NCI-H524 treated with DMSO at 0.1 percent for 48 hours (cell line): ENCODE results near the gene ALKBH2.
A peak's percentile ranks its signal among the peaks of the same experiment; 100 is the strongest.
"Not testable (repeated sequence)": the region's sequence is repeated elsewhere in the genome, so short reads cannot be mapped to it uniquely, and the experiment has no call there.

Experiments used
- DNase-seq: peaks from one replicate; lab custom pipeline; 2025; lab: John Stamatoyannopoulos, UW

The ALKBH2 gene

DNA sequence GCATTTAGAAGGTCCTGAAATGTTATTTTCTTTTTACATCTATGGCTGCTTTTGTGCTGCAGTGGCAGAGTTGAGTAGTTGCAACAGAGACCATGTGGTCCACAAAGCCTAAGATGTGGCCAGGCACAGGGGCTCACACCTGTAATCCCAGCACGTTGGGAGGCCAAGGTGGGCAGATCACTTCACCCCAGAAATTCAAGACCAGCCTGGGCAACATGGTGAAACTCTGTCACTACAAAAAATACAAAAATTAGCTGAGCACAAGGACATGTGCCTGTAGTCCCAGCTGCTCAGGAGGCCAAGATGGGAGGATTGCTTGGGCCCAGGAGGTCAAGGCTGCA, 27.4 kb downstream of the ALKBH2 start:
- DNase-seq, result no peak

DNA sequence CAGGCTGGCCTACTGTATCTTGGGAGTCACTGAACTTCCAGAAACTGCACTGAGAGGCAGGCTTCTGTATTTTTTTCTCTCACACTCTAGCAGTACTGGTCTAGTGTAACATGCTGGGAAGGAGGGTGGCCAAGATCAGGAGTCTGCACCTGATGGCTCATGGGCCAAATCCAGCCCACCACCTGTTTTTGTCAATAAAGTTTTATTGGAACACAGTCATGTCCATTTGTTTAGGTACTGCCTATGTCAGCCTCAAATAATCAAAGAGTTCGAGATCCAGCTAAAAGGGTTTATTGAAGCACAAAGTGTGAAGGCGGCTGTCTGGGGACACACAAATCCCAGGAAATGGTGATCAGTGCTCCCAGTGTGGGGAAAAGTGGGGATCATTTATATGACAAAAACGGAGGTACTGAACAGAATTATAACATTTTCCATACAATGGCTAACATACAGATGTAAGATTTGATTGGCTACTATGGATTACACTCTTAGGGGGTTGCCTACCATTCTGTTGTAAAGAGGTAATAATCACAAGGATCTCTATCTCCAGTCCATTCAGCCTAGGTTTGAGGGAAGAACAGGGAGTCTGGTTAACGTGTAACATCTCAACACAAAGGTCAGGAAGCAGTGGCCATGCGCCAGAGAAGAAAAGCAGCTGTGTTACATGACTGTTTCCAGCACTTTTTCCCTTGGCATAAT, 28.0 kb downstream of the ALKBH2 start:
- no peak for DNase-seq

GRCh38 chr12:109064143-109064542, 29.1 kb downstream of the ALKBH2 start:
- DNase-seq, result no peak

DNA sequence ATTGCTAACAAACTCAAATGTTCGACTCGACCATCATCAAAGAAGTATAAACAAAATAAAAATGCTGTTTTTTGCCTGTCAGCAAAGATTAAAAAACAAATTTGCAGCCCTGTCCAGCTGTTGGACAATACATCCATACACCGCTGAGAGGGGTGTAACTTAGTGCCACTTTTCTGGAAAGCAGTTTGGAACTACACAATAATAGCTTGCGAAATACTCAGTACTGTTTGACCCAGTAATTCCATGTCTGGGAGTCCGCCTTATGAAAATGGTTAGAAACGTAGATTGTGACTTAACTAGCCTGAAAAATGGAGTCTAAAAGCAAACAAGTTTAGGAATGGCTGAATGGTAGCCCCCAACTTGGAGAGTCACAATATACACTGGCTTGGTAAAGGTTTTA, 34.5 kb downstream of the ALKBH2 start:
- no peak for DNase-seq

DNA sequence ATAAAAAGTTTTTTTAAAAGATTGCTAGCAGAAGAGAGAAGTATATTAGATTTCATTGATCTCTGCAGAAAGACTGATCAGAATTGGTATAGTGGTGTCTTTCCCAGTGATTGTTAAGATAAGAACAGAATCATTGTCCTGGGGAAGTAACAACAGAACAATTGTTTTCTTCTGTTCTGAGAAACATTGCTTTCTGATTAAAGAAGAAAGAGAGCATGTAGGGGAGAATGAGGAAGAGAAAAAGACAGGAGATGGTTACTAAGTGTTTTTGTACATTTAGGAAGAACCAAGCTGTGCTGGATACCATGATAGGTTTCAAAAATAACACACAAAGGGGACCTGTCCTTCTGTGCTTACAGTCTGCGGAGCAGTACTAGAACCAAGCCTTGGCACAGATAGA, 35.9 kb downstream of the ALKBH2 start:
- DNase-seq, result no peak

GRCh38 chr12:109056891-109057290, 36.4 kb downstream of the ALKBH2 start:
- no peak for DNase-seq

DNA sequence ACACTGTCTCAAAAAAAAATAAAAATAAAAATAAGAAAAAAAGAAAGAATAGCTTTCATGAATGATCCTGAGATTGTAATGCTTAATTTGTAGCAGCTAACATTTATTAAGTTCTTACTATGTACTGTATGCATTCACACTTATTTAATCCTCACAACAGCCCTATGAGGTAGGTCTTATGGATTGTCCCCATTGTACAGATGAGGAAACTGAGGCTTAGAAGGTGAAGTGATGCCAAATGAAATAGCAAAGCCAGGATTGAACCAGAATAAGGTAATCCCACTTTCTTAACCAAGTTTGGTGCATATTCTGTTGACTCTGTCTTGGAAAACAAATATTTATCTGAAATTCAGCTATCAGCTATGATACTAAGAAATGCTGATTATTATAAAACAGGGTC, 38.8 kb downstream of the ALKBH2 start:
- DNase-seq, result no peak

- DNase-seq, result not testable (repeated sequence)
Measured at GRCh38 chr12:109054124-109054513, 39.2 kb downstream of the ALKBH2 start.

- no peak for DNase-seq
Measured at GRCh38 chr12:109053382-109054123, 39.7 kb downstream of the ALKBH2 start.

DNA sequence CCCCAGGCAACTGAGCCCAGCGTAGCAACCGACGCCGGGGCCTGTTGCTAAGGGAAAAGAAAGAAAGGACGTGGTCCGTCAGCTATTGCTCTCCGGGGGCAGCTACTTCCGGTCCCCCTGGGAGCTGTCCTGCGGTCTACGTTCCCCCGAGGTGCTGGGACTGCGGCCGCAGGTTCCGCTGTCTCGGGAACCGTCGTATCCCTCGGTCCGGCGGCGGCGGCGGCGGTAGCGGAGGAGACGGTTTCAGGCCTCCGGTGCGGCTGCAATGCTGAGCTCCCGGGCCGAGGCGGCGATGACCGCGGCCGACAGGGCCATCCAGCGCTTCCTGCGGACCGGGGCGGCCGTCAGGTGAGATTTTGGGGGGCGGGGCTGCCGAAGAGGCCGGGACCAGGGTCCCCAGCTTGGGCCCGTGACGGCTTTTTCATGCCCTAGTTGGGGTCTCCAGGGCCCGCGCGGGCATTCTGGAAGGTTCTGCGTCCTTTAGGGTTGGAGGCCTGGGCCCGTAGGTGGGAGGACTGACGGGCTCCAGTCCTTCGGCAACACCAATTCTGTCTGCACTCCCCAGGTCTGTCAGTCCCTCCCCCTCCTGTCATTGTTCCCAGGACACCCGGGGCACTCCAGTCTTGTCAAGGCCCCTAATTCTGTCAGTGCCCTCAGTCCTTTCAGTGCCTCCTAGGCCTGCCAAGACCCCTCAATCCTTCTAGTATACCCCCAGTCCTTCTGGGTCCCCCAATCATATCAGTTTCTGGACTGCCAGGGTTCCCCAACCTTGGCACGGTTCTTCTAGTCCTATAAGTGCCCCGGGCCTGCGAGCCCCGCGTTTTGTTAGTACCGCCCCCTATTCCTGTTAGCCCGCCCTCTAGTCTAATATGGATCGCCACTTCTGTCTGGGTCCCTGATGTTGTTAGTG, 40.6 kb downstream of the ALKBH2 start, which contains the start of gene USP30:
USP30 (plus strand) TSS at position 163 of the 910 bp plus-strand sequence; CDS start at position 266, 103 bp downstream.
- DNase-seq, result peak; percentile 29

GRCh38 chr12:109052097-109052413, 41.2 kb downstream of the ALKBH2 start:
- no peak for DNase-seq

GRCh38 chr12:109049794-109050193, 43.5 kb downstream of the ALKBH2 start:
- DNase-seq, result not testable (repeated sequence)

GRCh38 chr12:109048706-109049105, 44.6 kb downstream of the ALKBH2 start:
- DNase-seq, result not testable (repeated sequence)

DNA sequence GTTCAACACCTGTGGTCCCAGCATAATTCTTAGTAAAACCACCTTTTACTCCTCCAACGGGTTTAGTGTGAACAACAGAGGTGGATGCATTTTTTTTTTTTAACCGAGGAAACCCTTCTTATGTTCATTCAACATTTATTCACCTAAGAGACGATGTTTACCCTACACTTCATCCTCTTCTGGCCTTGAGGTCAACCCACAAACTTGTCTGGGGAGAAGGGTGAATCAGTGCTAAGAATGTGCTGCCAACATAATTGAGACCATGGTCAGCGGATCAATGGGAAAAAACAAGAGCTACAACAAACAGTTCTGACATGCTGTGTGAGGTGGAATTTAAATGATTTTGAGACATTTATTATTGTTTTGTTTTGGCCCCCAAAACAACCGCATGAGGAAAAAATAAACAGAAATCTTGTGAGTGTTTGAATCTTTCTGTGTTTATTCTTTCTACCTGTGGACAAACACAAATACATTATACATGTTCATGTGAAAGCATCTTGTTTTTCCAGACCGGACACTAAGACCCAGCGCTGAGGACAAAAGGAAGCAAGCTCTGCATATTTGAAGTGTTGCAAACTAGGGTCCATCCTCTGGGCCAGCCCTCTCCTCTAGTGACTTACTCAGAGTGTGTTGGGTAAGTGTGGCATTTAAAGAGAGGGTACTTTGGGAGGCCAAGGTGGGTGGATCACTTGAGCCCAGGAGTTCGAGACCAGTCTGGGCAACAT, 46.0 kb downstream of the ALKBH2 start:
- DNase-seq, result no peak

GRCh38 chr12:109044241-109044640, 49.0 kb downstream of the ALKBH2 start:
- no peak for DNase-seq
